ENCODE measurements around the gene FAM20A.

FAM20A gene

GRCh38 chr17:68565661-68566441, 35.3 kb downstream of the FAM20A start:
- DNase-seq (ENCODE audit: low read depth in 2 of 2) = no peak

GRCh38 chr17:68564415-68565111, 36.6 kb downstream of the FAM20A start:
- DNase-seq (ENCODE audit: low read depth in 2 of 2) = no peak

- no peak for DNase-seq (ENCODE audit: low read depth in 2 of 2)
Observed at GRCh38 chr17:68562736-68563135, 38.4 kb downstream of the FAM20A start.

GRCh38 chr17:68560966-68561720, 40.0 kb downstream of the FAM20A start:
- no peak for DNase-seq (ENCODE audit: low read depth in 2 of 2)

- DNase-seq (ENCODE audit: low read depth in 2 of 2) = no peak
Observed at GRCh38 chr17:68559316-68559715, 41.9 kb downstream of the FAM20A start.

GRCh38 chr17:68556551-68556950, 44.6 kb downstream of the FAM20A start:
- DNase-seq (ENCODE audit: low read depth in 2 of 2) = no peak

- no peak for DNase-seq (ENCODE audit: low read depth in 2 of 2)
Observed at GRCh38 chr17:68544111-68544915, 56.9 kb downstream of the FAM20A start.

GRCh38 chr17:68542698-68543463, 58.3 kb downstream of the FAM20A start:
- no peak for DNase-seq (ENCODE audit: low read depth in 2 of 2)

- DNase-seq (ENCODE audit: low read depth in 2 of 2) = no peak
Observed at GRCh38 chr17:68541816-68542215, 59.4 kb downstream of the FAM20A start.

- no peak for DNase-seq (ENCODE audit: low read depth in 2 of 2)
Observed at GRCh38 chr17:68540981-68541380, 60.2 kb downstream of the FAM20A start.

GRCh38 chr17:68539548-68540467, 61.4 kb downstream of the FAM20A start:
- no peak for DNase-seq (ENCODE audit: low read depth in 2 of 2)

GRCh38 chr17:68535922-68536321, 65.2 kb downstream of the FAM20A start:
- DNase-seq (ENCODE audit: low read depth in 2 of 2) = no peak

GRCh38 chr17:68534695-68535088, 66.5 kb downstream of the FAM20A start:
- DNase-seq (ENCODE audit: low read depth in 2 of 2) = no peak

GRCh38 chr17:68533887-68534694, 67.1 kb downstream of the FAM20A start:
- no peak for DNase-seq (ENCODE audit: low read depth in 2 of 2)

- no peak for DNase-seq (ENCODE audit: low read depth in 2 of 2)
Observed at GRCh38 chr17:68532826-68533225, 68.3 kb downstream of the FAM20A start.

GRCh38 chr17:68531252-68531651, 69.9 kb downstream of the FAM20A start:
- no peak for DNase-seq (ENCODE audit: low read depth in 2 of 2)

GRCh38 chr17:68527314-68527713, 73.9 kb downstream of the FAM20A start:
- no peak for DNase-seq (ENCODE audit: low read depth in 2 of 2)

GRCh38 chr17:68526548-68526947, 74.6 kb downstream of the FAM20A start:
- DNase-seq (ENCODE audit: low read depth in 2 of 2) = no peak

- no peak for DNase-seq (ENCODE audit: low read depth in 2 of 2)
Observed at GRCh38 chr17:68522266-68522665, 78.9 kb downstream of the FAM20A start.

Measured in stimulated activated CD4-positive, alpha-beta T cell treated with anti-CD3 and anti-CD28 coated beads, Interleukin-1b, Interleukin-23, amount 100 ng/mL, for 4 hours (primary cell).